ENCODE results near the gene TBC1D3B. TPM values are rescaled to one million over a fixed set of nuclear protein-coding genes. Genes with fewer than 3 reads are reported as not detected.
"Not testable (repeated sequence)": the region's sequence is repeated elsewhere in the genome, so short reads cannot be mapped to it uniquely, and the experiment has no call there.

The TBC1D3B gene
- total and polyA plus RNA-seq, 7 donors: 1.1 to 5.0 (median 2.7) TPM; not detected in 2

GRCh38 chr17:36185416-36185815 lies 9.0 kb upstream of the TBC1D3B start:
- DNase-seq: no peak
- TF ChIP-seq POLR2A (IDR thresholded peaks at IDR 0.05): no peak
- TF ChIP-seq CTCF (IDR thresholded peaks at IDR 0.05): no peak
- TF ChIP-seq POLR2AphosphoS5 (IDR thresholded peaks at IDR 0.05): no peak
- TF ChIP-seq EP300 (IDR thresholded peaks at IDR 0.05): no peak
- peaks cover 0 to 30% (median 15%) of the 10 kb centered on the region in 4 donors for H3K4me1 ChIP-seq
- H3K9me3 ChIP-seq: no peaks in the 10 kb centered on the region
- no peaks in the 10 kb centered on the region for H3K36me3 ChIP-seq
- WGBS, 2 donors: 7 to 51% methylated on average over 2 of the region's 2 CpGs
- no peak overlapping the region for H3K4me3 ChIP-seq
- intact Hi-C loops (cut with DNase I): no loop called here
- H3K27me3 ChIP-seq: peaks cover 0 to 30% (median 29%) of the 10 kb centered on the region in 3 donors
- H3K27ac ChIP-seq: no peak overlapping the region

- Histone ChIP-seq H3K36me3 (no peaks in the 10 kb centered on the region), H3K9me3 (no peaks in the 10 kb centered on the region), H3K4me3 (peak overlapping the region in 3 of 4 donors; percentile 46 to 63 (median 59)), H3K27me3 (peaks cover 0 to 30% (median 29%) of the 10 kb centered on the region in 3 donors), H3K4me1 (peaks cover 0 to 30% (median 15%) of the 10 kb centered on the region in 4 donors), H3K27ac (peak overlapping the region in 2 of 4 donors; percentile 50 to 73)
- intact Hi-C loops (cut with DNase I): no loop called here
- TF ChIP-seq POLR2AphosphoS5 (IDR thresholded peaks at IDR 0.05) (no peak), EP300 (IDR thresholded peaks at IDR 0.05) (no peak), POLR2A (IDR thresholded peaks at IDR 0.05) (no peak), CTCF (IDR thresholded peaks at IDR 0.05) (no peak)
- WGBS, 2 donors: 63 to 68% methylated on average over 12 of the region's 12 CpGs
- no peak for DNase-seq
These were observed 7.8 kb upstream of the TBC1D3B start for GRCh38 chr17:36184023-36184765.

GRCh38 chr17:36183001-36183971 lies 6.8 kb upstream of the TBC1D3B start:
- Histone ChIP-seq H3K9me3 (no peaks in the 10 kb centered on the region), H3K4me3 (peak overlapping the region; percentile 36 to 63 (median 52)), H3K27me3 (peaks cover 0 to 30% (median 29%) of the 10 kb centered on the region in 3 donors), H3K36me3 (no peaks in the 10 kb centered on the region), H3K4me1 (peaks cover 0 to 30% (median 15%) of the 10 kb centered on the region in 4 donors), H3K27ac (peak overlapping the region; percentile 5 to 73 (median 44))
- WGBS, 2 donors: 1 to 5% methylated on average over 76 of the region's 76 CpGs
- TF ChIP-seq POLR2AphosphoS5 (IDR thresholded peaks at IDR 0.05) (peak in 1 of 4 donors; percentile 36), EP300 (IDR thresholded peaks at IDR 0.05) (no peak)
- DNase-seq: peak; percentile 79
- intact Hi-C loops (cut with DNase I): no loop called here

GRCh38 chr17:36182176-36183000 lies 6.0 kb upstream of the TBC1D3B start:
- WGBS, 2 donors: 21 to 42% methylated on average over 48 of the region's 48 CpGs
- peaks cover 0 to 30% (median 15%) of the 10 kb centered on the region in 4 donors for H3K4me1 ChIP-seq
- peak overlapping the region; percentile 5 to 73 (median 44) for H3K27ac ChIP-seq
- H3K36me3 ChIP-seq: no peaks in the 10 kb centered on the region
- peak overlapping the region; percentile 36 to 63 (median 52) for H3K4me3 ChIP-seq
- H3K9me3 ChIP-seq: no peaks in the 10 kb centered on the region
- intact Hi-C loops (cut with DNase I): no loop called here
- TF ChIP-seq CTCF (IDR thresholded peaks at IDR 0.05): no peak
- DNase-seq: no peak
- peaks cover 0 to 30% (median 29%) of the 10 kb centered on the region in 3 donors for H3K27me3 ChIP-seq

- H3K4me1 ChIP-seq: peaks cover 0 to 26% (median 15%) of the 10 kb centered on the region in 4 donors
- peaks cover 0 to 30% (median 29%) of the 10 kb centered on the region in 3 donors for H3K27me3 ChIP-seq
- intact Hi-C loops (cut with DNase I); H3K4me3 ChIP-seq; H3K36me3 ChIP-seq; H3K27ac ChIP-seq; DNase-seq; H3K9me3 ChIP-seq: not testable (repeated sequence)
- WGBS, 2 donors: 89 to 91% methylated on average over 6 of the region's 6 CpGs
These were observed 5.2 kb upstream of the TBC1D3B start for GRCh38 chr17:36181446-36182175.

- H3K27ac ChIP-seq; H3K27me3 ChIP-seq; intact Hi-C loops (cut with DNase I); H3K36me3 ChIP-seq; H3K4me1 ChIP-seq; H3K9me3 ChIP-seq; DNase-seq; H3K4me3 ChIP-seq: not testable (repeated sequence)
- 48 to 63% methylated on average over 4 to 6 of the region's 8 CpGs for WGBS, 2 donors
These were observed 7.6 kb downstream of the TBC1D3B start for GRCh38 chr17:36168836-36169235.
